HuH-7.5 (cell line): ENCODE data around the gene LSM5.

Source experiments
- DNase-seq: peaks from one replicate; pipeline ENCODE4 v3.0.0; 2011; ENCODE audit warnings: low spot score

The LSM5 gene

GRCh38 chr7:32490127-32490796 is at the start of gene LSM5:
Gene LSM5 (minus strand): TSS chr7:32490380. CDS start chr7:32490365, 15 bp downstream.
- DNase-seq: peak; percentile 52

DNA sequence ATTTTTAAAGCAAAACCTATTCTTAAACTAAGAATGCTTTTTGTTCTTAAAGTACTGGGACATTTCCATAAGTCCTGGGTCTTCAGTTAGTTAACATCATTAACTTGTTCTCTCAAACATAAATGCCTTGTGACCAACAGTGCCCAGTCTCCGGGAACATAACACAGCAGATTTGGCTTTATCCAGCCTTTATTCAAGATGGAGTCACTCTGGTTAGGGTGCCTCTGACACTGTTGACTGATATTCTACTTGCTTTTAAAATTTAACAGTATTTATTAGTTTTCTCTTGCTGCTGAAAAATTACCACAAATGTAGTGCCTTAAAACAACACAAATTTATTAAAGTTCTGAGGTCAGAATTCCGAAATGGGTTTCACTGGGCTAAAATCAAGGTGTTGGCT is 49.2 kb upstream of the LSM5 start:
- no peak for DNase-seq

DNA sequence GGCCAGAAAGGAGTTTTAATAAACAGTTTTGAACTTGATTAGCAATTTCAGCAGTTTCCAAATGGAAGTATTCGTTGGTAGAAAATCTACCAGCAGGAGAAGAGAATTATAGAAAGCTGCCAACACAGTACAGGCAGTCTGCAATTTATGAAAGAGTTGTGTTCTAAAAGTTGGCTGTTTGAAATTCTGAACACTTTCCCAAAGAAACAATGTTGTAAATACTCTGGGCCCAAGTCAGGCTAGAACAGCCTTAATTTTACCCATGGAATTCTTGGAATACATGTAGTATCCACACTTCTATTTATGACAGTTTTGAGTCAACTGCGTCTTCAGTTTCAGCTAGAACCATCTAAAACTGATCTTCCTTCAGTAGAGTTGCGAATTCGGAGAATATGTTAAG is 47.6 kb upstream of the LSM5 start:
- no peak for DNase-seq

DNA sequence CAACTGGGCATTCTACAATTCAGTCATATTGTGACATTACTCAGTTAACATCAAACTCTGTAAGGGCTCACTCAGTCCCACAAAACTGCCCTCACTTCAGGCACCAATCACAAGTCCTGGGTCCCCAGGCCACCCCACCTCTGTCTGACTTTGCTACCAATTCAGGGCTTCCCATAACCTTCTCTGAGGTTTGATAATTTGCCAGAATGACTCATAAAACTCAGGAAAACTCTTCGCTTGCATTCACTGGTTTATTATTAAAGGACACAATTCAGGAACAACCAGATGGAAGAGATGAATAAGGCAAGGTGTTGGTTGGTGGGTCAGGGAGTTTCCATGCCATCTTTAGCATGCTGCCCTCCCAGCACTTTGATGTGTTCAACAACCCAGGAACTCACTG is 46.4 kb upstream of the LSM5 start:
- DNase-seq: no peak

DNA sequence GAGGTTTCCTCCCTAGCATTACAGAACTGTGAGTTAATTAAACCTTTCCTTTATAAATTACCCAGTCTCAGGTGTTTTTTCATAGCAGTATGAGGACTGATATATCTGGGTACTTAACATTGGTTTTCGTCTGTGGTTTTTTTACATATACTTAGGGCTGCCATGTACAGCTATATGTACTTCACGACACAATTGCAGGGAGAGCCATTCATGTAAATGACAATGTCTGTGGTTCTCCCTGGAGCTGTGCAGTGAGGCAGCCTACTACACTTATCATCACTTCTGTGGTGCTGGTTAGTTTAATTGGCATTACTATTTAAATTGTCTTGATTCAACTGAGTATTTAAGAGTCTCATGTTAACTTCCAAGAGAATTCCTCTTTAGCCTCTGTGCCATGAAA is 45.8 kb upstream of the LSM5 start:
- no peak for DNase-seq

- no peak for DNase-seq
Observed at GRCh38 chr7:32535162-32535702, 45.1 kb upstream of the LSM5 start.

GRCh38 chr7:32533276-32534029 is 43.3 kb upstream of the LSM5 start:
- no peak for DNase-seq

DNA sequence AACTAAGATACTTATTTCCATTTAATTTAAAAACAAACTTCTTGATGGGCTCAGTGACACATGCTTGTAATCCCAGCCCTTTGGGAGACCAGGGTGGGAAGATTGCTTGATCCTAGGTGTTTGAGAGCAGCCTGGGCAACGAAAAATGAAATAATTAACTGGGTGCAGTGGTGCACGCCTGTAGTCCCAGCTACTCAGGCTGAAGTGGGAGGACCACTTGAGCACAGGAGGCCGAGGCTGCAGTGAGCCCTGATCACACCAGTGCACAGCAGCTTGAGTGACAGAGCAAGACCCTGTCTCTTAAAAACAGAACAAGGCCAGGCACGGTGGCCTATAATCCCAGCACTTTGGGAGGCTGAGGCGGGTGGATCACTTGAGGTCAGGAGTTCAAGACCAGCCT is 42.5 kb upstream of the LSM5 start:
- DNase-seq: no peak

- no peak for DNase-seq
Observed at GRCh38 chr7:32532086-32532485, 41.9 kb upstream of the LSM5 start.

DNA sequence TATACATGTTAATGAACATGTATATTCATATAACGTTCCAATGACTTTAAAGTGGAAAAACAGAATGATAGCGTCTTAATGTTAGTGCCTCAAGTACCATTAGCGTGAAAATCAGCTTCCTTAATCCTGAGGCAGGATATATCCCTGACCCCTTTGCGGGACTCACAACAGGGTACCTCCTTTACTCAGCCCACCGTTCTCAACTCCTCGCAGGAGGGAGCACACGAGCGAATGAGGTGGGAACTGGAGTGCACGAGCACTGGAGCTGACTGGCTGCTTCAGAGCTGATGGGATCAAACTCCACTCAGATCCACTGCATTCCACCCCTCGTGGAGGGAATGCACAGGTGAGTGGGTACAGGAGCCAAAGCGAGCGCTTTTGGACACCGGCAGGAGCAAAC is 41.2 kb upstream of the LSM5 start:
- no peak for DNase-seq

DNA sequence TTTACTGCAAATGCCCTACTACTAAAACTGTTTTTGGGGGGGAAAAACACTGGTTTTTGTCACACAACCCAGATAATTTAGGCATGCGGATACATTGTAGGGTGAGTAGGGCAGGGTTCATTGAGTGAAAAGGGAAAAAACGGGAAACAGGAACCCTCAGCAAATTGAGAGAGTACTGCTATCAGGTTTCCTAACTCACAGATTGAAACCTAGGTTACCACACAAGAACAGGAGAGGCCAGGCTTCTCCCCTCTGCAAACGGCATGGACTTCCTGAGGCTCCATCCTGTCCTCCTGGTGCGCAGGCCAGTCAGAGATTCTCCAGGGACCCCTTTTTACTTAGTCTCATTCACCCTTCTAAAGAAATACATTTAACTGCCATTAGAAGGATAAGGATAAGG is 35.7 kb upstream of the LSM5 start:
- DNase-seq: no peak

DNA sequence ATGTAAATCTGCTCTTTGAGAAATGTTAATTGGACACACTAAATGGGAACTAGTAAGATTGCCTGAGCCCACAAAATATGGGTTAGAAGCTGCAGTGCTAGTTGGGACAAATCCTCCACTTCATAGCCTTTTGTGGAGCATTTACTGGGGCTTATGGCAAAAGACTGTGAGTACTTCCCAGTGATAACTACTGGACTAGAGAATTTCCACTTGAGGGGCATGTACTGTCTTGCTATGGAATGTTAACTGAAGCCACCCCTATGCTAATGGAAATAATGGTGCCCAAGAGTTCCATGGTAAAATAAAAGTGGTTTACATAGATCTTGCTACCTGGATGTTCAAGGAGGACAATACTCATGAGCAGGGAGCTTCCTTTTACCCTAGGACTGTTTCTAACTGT is 34.5 kb upstream of the LSM5 start:
- DNase-seq: no peak

GRCh38 chr7:32522746-32523530 is 32.8 kb upstream of the LSM5 start:
- no peak for DNase-seq

- DNase-seq: no peak
Observed at GRCh38 chr7:32519763-32520162, 29.6 kb upstream of the LSM5 start.

GRCh38 chr7:32518534-32519140 is 28.5 kb upstream of the LSM5 start:
- no peak for DNase-seq

GRCh38 chr7:32516551-32517100 is 26.4 kb upstream of the LSM5 start:
- DNase-seq: no peak

DNA sequence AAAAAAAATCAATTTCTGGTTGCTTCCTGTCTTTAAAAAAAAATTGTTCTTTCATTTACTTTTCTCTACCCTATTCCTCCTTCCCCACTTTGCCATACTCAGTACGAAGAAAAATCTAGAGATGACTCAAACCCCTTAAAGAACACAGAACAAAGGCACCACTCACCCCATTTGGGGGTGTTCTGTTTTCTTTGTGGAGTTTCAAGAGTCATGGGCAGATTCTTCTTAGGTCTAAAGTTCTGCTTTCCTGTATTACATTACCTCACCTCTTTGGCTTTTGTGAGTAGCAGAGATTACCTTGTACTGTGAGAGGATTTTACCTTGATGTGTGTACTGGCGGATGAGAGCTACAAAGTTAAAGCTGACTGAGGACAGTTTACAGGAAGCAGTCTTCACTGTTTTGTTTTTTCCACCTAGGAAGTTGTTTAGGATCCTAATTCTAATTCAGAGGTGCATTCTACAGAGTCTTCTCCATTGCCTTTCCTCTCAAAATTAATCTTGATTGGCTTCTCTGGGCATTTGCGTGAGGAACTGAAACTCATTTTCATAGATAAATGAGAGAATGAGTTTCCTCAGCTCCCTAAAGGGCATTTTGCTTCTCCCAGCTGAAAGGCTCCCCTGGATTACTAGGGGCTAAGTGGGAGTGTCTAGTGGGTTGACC is 25.8 kb upstream of the LSM5 start:
- DNase-seq: no peak

GRCh38 chr7:32513210-32513609 is 23.0 kb upstream of the LSM5 start:
- DNase-seq: no peak

GRCh38 chr7:32511791-32512190 is 21.6 kb upstream of the LSM5 start:
- DNase-seq: no peak

DNA sequence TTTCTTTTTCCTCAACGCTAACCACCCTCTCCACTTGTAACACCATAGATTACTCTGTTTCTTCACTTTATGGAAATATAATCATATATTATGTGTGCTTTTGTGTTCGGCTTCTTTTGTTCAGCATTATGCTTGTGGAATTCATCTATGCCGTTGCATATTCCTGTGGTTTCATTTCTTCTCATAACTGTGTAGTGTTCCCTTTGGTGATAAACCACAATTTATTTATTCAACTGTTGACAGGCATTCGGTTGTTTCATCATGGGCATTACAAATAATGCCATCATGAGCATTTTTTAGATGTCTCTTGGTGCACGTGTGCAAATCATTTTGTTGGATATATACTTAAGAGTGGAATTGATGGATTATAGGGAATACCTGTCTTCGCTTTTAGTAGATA is 17.2 kb upstream of the LSM5 start:
- no peak for DNase-seq

DNA sequence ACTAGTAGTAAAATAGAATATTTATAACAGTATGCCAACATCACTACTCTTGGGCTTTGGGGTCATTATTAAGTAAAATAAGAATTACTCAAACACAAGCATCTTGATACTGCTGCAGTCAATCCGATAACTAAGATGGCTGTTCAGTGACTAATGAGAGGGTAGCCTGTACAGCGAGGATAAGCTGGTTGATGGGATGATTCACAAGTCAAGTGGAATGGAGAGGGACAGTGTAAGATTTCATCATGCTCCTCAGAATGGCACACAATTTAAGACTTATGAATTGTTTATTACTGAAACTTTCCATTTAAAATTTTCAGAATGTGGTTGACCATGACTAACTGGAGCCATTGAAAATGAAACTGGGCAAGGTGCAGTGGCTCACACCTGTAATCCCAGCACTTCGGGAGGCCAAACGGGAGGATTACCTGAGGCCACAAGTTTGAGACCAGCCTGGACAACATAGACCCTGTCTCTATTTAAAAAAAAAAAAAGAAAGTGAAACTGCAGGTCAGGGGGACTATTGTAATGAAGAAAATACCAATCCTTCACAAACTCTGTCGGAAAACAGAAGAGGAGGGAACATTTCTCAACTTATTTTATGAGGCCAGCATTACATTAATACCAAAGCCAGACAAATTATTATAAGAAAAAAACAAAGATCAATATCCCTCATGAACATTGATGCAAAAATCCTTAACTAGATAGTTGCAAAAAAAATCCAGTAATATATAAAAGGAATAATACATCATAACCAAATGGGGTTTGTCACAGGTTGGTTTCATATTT is 16.3 kb upstream of the LSM5 start:
- no peak for DNase-seq
